ENCODE data around the gene TUBB4A.
A peak's percentile ranks its signal among the peaks of the same experiment; 100 is the strongest.

Gene TUBB4A

GRCh38 chr19:6533000-6533328, 30.9 kb upstream of the TUBB4A start:
- Histone ChIP-seq H3K4me1 (ENCODE audit: control insufficient read depth, insufficient read depth, low read length, poor library complexity, severe bottlenecking) (peaks cover 28% of the 10 kb centered on the region), H3K9me3 (ENCODE audit: control insufficient read depth, low read length) (no peaks in the 10 kb centered on the region), H3K36me3 (ENCODE audit: control insufficient read depth, insufficient read depth, low read length) (no peaks in the 10 kb centered on the region), H3K27me3 (replicated peaks; ENCODE audit: control insufficient read depth, insufficient read depth, low read length, poor library complexity, severe bottlenecking) (peaks cover 19% of the 10 kb centered on the region), H3K4me3 (ENCODE audit: insufficient read depth, low read depth, low read length, poor library complexity, severe bottlenecking) (peak overlapping the region; percentile 25), H3K27ac (ENCODE audit: insufficient read depth, low read length, poor library complexity, severe bottlenecking) (no peak overlapping the region)
- no peak for DNase-seq

- no peaks in the 10 kb centered on the region for H3K36me3 ChIP-seq (ENCODE audit: control insufficient read depth, insufficient read depth, low read length)
- peaks cover 19% of the 10 kb centered on the region for H3K27me3 ChIP-seq (replicated peaks; ENCODE audit: control insufficient read depth, insufficient read depth, low read length, poor library complexity, severe bottlenecking)
- DNase-seq: no peak
- peak overlapping the region; percentile 25 for H3K4me3 ChIP-seq (ENCODE audit: insufficient read depth, low read depth, low read length, poor library complexity, severe bottlenecking)
- no peaks in the 10 kb centered on the region for H3K9me3 ChIP-seq (ENCODE audit: control insufficient read depth, low read length)
- peaks cover 28% of the 10 kb centered on the region for H3K4me1 ChIP-seq (ENCODE audit: control insufficient read depth, insufficient read depth, low read length, poor library complexity, severe bottlenecking)
- H3K27ac ChIP-seq (ENCODE audit: insufficient read depth, low read length, poor library complexity, severe bottlenecking): no peak overlapping the region
Observed at GRCh38 chr19:6532244-6532999, 30.3 kb upstream of the TUBB4A start.

- Histone ChIP-seq H3K27ac (ENCODE audit: insufficient read depth, low read length, poor library complexity, severe bottlenecking) (no peak overlapping the region), H3K27me3 (replicated peaks; ENCODE audit: control insufficient read depth, insufficient read depth, low read length, poor library complexity, severe bottlenecking) (peaks cover 19% of the 10 kb centered on the region), H3K4me1 (ENCODE audit: control insufficient read depth, insufficient read depth, low read length, poor library complexity, severe bottlenecking) (peaks cover 28% of the 10 kb centered on the region), H3K9me3 (ENCODE audit: control insufficient read depth, low read length) (no peaks in the 10 kb centered on the region), H3K4me3 (ENCODE audit: insufficient read depth, low read depth, low read length, poor library complexity, severe bottlenecking) (peak overlapping the region; percentile 25), H3K36me3 (ENCODE audit: control insufficient read depth, insufficient read depth, low read length) (no peaks in the 10 kb centered on the region)
- DNase-seq: no peak
Observed at GRCh38 chr19:6531956-6532243, 29.8 kb upstream of the TUBB4A start.

GRCh38 chr19:6531163-6531955, 29.2 kb upstream of the TUBB4A start:
- Histone ChIP-seq H3K27ac (ENCODE audit: insufficient read depth, low read length, poor library complexity, severe bottlenecking) (no peak overlapping the region), H3K4me1 (ENCODE audit: control insufficient read depth, insufficient read depth, low read length, poor library complexity, severe bottlenecking) (peaks cover 24% of the 10 kb centered on the region), H3K36me3 (ENCODE audit: control insufficient read depth, insufficient read depth, low read length) (no peaks in the 10 kb centered on the region), H3K9me3 (ENCODE audit: control insufficient read depth, low read length) (no peaks in the 10 kb centered on the region), H3K4me3 (ENCODE audit: insufficient read depth, low read depth, low read length, poor library complexity, severe bottlenecking) (peak overlapping the region; percentile 47), H3K27me3 (replicated peaks; ENCODE audit: control insufficient read depth, insufficient read depth, low read length, poor library complexity, severe bottlenecking) (peaks cover 19% of the 10 kb centered on the region)
- DNase-seq: no peak

- Histone ChIP-seq H3K27me3 (replicated peaks; ENCODE audit: control insufficient read depth, insufficient read depth, low read length, poor library complexity, severe bottlenecking) (peaks cover 19% of the 10 kb centered on the region), H3K4me1 (ENCODE audit: control insufficient read depth, insufficient read depth, low read length, poor library complexity, severe bottlenecking) (peaks cover 23% of the 10 kb centered on the region), H3K9me3 (ENCODE audit: control insufficient read depth, low read length) (no peaks in the 10 kb centered on the region), H3K36me3 (ENCODE audit: control insufficient read depth, insufficient read depth, low read length) (no peaks in the 10 kb centered on the region), H3K4me3 (ENCODE audit: insufficient read depth, low read depth, low read length, poor library complexity, severe bottlenecking) (peak within 1 kb of the TSS; percentile 47), H3K27ac (ENCODE audit: insufficient read depth, low read length, poor library complexity, severe bottlenecking) (no peak within 1 kb of the TSS)
- DNase-seq: peak; percentile 68 to 83 (median 80)
Observed at GRCh38 chr19:6530386-6531162, 28.5 kb upstream of the TUBB4A start, which contains the start of gene TNFSF9. TNFSF9 (plus strand) TSS chr19:6531026; CDS start chr19:6531037, 11 bp downstream.

- Histone ChIP-seq H3K9me3 (ENCODE audit: control insufficient read depth, low read length) (no peaks in the 10 kb centered on the region), H3K27me3 (replicated peaks; ENCODE audit: control insufficient read depth, insufficient read depth, low read length, poor library complexity, severe bottlenecking) (peaks cover 19% of the 10 kb centered on the region), H3K4me3 (ENCODE audit: insufficient read depth, low read depth, low read length, poor library complexity, severe bottlenecking) (no peak overlapping the region), H3K27ac (ENCODE audit: insufficient read depth, low read length, poor library complexity, severe bottlenecking) (no peak overlapping the region), H3K36me3 (ENCODE audit: control insufficient read depth, insufficient read depth, low read length) (no peaks in the 10 kb centered on the region), H3K4me1 (ENCODE audit: control insufficient read depth, insufficient read depth, low read length, poor library complexity, severe bottlenecking) (peaks cover 23% of the 10 kb centered on the region)
- DNase-seq: no peak
Observed at GRCh38 chr19:6529937-6530385, 27.9 kb upstream of the TUBB4A start.

GRCh38 chr19:6529351-6529750, 27.2 kb upstream of the TUBB4A start:
- Histone ChIP-seq H3K36me3 (ENCODE audit: control insufficient read depth, insufficient read depth, low read length) (no peaks in the 10 kb centered on the region), H3K4me1 (ENCODE audit: control insufficient read depth, insufficient read depth, low read length, poor library complexity, severe bottlenecking) (peaks cover 23% of the 10 kb centered on the region), H3K9me3 (ENCODE audit: control insufficient read depth, low read length) (no peaks in the 10 kb centered on the region), H3K27ac (ENCODE audit: insufficient read depth, low read length, poor library complexity, severe bottlenecking) (no peak overlapping the region), H3K4me3 (ENCODE audit: insufficient read depth, low read depth, low read length, poor library complexity, severe bottlenecking) (no peak overlapping the region), H3K27me3 (replicated peaks; ENCODE audit: control insufficient read depth, insufficient read depth, low read length, poor library complexity, severe bottlenecking) (peaks cover 19% of the 10 kb centered on the region)
- DNase-seq: no peak

GRCh38 chr19:6528544-6529121, 26.5 kb upstream of the TUBB4A start:
- Histone ChIP-seq H3K4me1 (ENCODE audit: control insufficient read depth, insufficient read depth, low read length, poor library complexity, severe bottlenecking) (peaks cover 23% of the 10 kb centered on the region), H3K27me3 (replicated peaks; ENCODE audit: control insufficient read depth, insufficient read depth, low read length, poor library complexity, severe bottlenecking) (peaks cover 19% of the 10 kb centered on the region), H3K36me3 (ENCODE audit: control insufficient read depth, insufficient read depth, low read length) (no peaks in the 10 kb centered on the region), H3K4me3 (ENCODE audit: insufficient read depth, low read depth, low read length, poor library complexity, severe bottlenecking) (no peak overlapping the region), H3K9me3 (ENCODE audit: control insufficient read depth, low read length) (no peaks in the 10 kb centered on the region), H3K27ac (ENCODE audit: insufficient read depth, low read length, poor library complexity, severe bottlenecking) (no peak overlapping the region)
- DNase-seq: no peak

GRCh38 chr19:6527893-6528543, 25.9 kb upstream of the TUBB4A start:
- DNase-seq: no peak
- Histone ChIP-seq H3K9me3 (ENCODE audit: control insufficient read depth, low read length) (no peaks in the 10 kb centered on the region), H3K27me3 (replicated peaks; ENCODE audit: control insufficient read depth, insufficient read depth, low read length, poor library complexity, severe bottlenecking) (peaks cover 15% of the 10 kb centered on the region), H3K27ac (ENCODE audit: insufficient read depth, low read length, poor library complexity, severe bottlenecking) (no peak overlapping the region), H3K36me3 (ENCODE audit: control insufficient read depth, insufficient read depth, low read length) (no peaks in the 10 kb centered on the region), H3K4me1 (ENCODE audit: control insufficient read depth, insufficient read depth, low read length, poor library complexity, severe bottlenecking) (peaks cover 22% of the 10 kb centered on the region), H3K4me3 (ENCODE audit: insufficient read depth, low read depth, low read length, poor library complexity, severe bottlenecking) (no peak overlapping the region)
